ENCODE results near the gene S100A7A. TPM values are rescaled to one million over a fixed set of nuclear protein-coding genes. Genes with fewer than 3 reads are reported as not detected.

Gene S100A7A
- total and polyA plus RNA-seq, 10 of the 15 experiments (the other 5 are each of a cell fraction or from before 2014, with no cell fraction given): not detected

DNA sequence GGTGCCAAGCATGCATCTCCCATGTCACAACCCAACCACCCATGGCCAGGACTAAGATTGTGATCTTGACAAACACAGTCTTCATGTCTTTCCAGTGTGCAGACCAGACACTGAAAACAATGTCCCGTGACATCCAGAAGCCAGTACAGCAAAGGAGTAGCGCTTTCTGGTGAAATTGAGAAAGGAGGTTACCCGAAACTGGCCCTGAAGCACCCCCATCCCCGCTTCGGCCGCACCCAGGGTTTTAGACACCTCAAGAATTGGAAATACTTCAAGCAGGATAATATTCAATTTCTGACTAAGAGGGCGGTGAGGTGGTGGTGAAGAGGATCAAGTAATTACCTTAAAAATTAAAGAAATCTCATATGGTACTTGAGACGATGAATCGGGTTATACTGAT, 14.9 kb upstream of the S100A7A start (continued):
- no peak for TF ChIP-seq ZNF217 (IDR thresholded peaks at IDR 0.05)
- TF ChIP-seq RAD21 (IDR thresholded peaks at IDR 0.05; ENCODE audit: insufficient read depth, low read depth, low read length): no peak
- TF ChIP-seq, protein P1, sequence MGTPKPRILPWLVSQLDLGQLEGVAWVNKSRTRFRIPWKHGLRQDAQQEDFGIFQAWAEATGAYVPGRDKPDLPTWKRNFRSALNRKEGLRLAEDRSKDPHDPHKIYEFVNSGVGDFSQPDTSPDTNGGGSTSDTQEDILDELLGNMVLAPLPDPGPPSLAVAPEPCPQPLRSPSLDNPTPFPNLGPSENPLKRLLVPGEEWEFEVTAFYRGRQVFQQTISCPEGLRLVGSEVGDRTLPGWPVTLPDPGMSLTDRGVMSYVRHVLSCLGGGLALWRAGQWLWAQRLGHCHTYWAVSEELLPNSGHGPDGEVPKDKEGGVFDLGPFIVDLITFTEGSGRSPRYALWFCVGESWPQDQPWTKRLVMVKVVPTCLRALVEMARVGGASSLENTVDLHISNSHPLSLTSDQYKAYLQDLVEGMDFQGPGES (IDR thresholded peaks at IDR 0.05): no peak
- no peak for TF ChIP-seq CHD1 (IDR thresholded peaks at IDR 0.05; ENCODE audit: low read depth, low read length)
- no peak for TF ChIP-seq ZZZ3 (IDR thresholded peaks at IDR 0.05; ENCODE audit: control insufficient read depth, insufficient read length, low read depth)

DNA sequence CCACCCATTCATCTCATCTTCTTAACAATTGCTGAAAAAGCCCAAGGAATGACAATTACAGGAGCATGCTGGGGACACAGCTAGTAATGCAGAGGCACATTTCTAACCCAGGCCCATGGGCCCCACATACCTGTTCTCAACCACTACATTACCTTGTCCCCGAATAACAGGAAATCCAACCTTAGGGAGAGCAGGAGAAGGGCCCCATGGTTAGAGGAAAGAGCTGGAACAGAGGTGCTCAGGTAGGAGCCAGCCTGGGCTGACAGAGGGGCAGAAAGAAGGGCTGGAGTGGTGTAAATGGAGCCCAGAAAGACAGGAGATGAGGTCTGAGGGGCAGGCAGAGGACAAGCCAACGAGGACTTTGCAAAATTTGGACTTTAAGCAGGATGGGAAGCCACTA, 14.1 kb upstream of the S100A7A start:
- Histone ChIP-seq H3K36me3 (ENCODE audit: control insufficient read depth in 2 of 2, insufficient read depth in 2 of 2, low read length in 1 of 2) (no peaks in the 10 kb centered on the region), H3K79me2 (ENCODE audit: control insufficient read depth, insufficient read depth, low read length) (no peaks in the 10 kb centered on the region), H4K20me1 (ENCODE audit: control insufficient read depth, insufficient read depth) (no peaks in the 10 kb centered on the region), H3K27me3 (replicated peaks in 1 of 2; ENCODE audit: control insufficient read depth in 2 of 2, insufficient read depth in 2 of 2, low read length in 1 of 2) (peaks cover 0 to 4% of the 10 kb centered on the region in 2 experiments; a peak in 2 of 4 replicates), H3K9ac (ENCODE audit: control insufficient read depth, insufficient read depth, low read length) (no peak overlapping the region), H3K4me2 (ENCODE audit: control insufficient read depth, insufficient read depth) (no peak overlapping the region), H3K4me1 (ENCODE audit: control insufficient read depth, insufficient read depth, low read length) (no peaks in the 10 kb centered on the region), H3K9me3 (replicated peaks; ENCODE audit: control insufficient read depth, insufficient read depth, low read length) (no peaks in the 10 kb centered on the region), H3K27ac (ENCODE audit: control insufficient read depth, insufficient read depth) (no peak overlapping the region), H2AFZ (ENCODE audit: control insufficient read depth, low read depth, low read length) (no peak overlapping the region), H3K4me3 (no peak overlapping the region)
- ChIA-PET SMC1A (ENCODE audit: uncharacterized antibody, unreplicated experiment) (no interaction called here), RAD21 (ENCODE audit: unreplicated experiment) (no interaction called here), POLR2A (no interaction called here), CTCF (interaction anchor here (2.0 to 6.8 kb wide), 3 partner anchors 47 to 93 kb away, joined by 14 to 44 read pairs (median 20); no protein-coding TSS in a partner anchor)
- FAIRE-seq (no peak), DNase-seq (ENCODE audit: low read depth, low spot score) (no peak), ATAC-seq (no peak)
- no TSS peak for BruUV-seq (replicated peaks)
- TF ChIP-seq NFXL1 (IDR thresholded peaks at IDR 0.05; ENCODE audit: borderline replicate concordance) (no peak), HDAC2 (IDR thresholded peaks at IDR 0.05) (no peak), TBL1XR1 (IDR thresholded peaks at IDR 0.05; ENCODE audit: low read depth, low read length) (no peak), SREBF1 (IDR thresholded peaks at IDR 0.05; ENCODE audit: low read length) (no peak), CHD2 (IDR thresholded peaks at IDR 0.05; ENCODE audit: borderline replicate concordance, low read depth, low read length) (no peak), CREM (IDR thresholded peaks at IDR 0.05; ENCODE audit: low read depth) (no peak), ZSCAN29 (IDR thresholded peaks at IDR 0.05) (no peak), NR2C2 (IDR thresholded peaks at IDR 0.05; ENCODE audit: borderline replicate concordance, control insufficient read depth, insufficient read length, low read depth) (no peak), IKZF1 (conservative IDR thresholded peaks at IDR 0.05) (no peak), TAF1 (IDR thresholded peaks at IDR 0.05; ENCODE audit: borderline replicate concordance, low read depth, low read length) (no peak), RELA (IDR thresholded peaks at IDR 0.05; ENCODE audit: borderline replicate concordance, partially characterized antibody) (no peak), STAT1 (conservative IDR thresholded peaks at IDR 0.05) (no peak), SREBF2 (IDR thresholded peaks at IDR 0.05; ENCODE audit: low read length) (no peak)
- TF ChIP-seq, protein P2, sequence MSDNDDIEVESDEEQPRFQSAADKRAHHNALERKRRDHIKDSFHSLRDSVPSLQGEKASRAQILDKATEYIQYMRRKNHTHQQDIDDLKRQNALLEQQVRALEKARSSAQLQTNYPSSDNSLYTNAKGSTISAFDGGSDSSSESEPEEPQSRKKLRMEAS (IDR thresholded peaks at IDR 0.05; ENCODE audit: low read depth, low read length): no peak
- TF ChIP-seq, protein P3, sequence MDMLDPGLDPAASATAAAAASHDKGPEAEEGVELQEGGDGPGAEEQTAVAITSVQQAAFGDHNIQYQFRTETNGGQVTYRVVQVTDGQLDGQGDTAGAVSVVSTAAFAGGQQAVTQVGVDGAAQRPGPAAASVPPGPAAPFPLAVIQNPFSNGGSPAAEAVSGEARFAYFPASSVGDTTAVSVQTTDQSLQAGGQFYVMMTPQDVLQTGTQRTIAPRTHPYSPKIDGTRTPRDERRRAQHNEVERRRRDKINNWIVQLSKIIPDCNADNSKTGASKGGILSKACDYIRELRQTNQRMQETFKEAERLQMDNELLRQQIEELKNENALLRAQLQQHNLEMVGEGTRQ (IDR thresholded peaks at IDR 0.05; ENCODE audit: borderline replicate concordance, low read depth, low read length): no peak
- TF ChIP-seq, protein P4, sequence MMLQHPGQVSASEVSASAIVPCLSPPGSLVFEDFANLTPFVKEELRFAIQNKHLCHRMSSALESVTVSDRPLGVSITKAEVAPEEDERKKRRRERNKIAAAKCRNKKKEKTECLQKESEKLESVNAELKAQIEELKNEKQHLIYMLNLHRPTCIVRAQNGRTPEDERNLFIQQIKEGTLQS (IDR thresholded peaks at IDR 0.05; ENCODE audit: borderline replicate concordance, extremely low read depth, low read depth, low read length): no peak
- TF ChIP-seq, protein P5, sequence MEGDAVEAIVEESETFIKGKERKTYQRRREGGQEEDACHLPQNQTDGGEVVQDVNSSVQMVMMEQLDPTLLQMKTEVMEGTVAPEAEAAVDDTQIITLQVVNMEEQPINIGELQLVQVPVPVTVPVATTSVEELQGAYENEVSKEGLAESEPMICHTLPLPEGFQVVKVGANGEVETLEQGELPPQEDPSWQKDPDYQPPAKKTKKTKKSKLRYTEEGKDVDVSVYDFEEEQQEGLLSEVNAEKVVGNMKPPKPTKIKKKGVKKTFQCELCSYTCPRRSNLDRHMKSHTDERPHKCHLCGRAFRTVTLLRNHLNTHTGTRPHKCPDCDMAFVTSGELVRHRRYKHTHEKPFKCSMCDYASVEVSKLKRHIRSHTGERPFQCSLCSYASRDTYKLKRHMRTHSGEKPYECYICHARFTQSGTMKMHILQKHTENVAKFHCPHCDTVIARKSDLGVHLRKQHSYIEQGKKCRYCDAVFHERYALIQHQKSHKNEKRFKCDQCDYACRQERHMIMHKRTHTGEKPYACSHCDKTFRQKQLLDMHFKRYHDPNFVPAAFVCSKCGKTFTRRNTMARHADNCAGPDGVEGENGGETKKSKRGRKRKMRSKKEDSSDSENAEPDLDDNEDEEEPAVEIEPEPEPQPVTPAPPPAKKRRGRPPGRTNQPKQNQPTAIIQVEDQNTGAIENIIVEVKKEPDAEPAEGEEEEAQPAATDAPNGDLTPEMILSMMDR (IDR thresholded peaks at IDR 0.05 in 2 of 3, conservative IDR thresholded peaks at IDR 0.05 in 1 of 3; ENCODE audit: control insufficient read depth in 2 of 3, extremely low read depth in 1 of 3, insufficient read depth in 1 of 3, low read depth in 3 of 3, low read length in 3 of 3): no peak
- in situ Hi-C loops (cut with MboI): no loop called here
- WGBS (ENCODE audit: insufficient coverage, insufficient replicate concordance, low lambda C conversion rate, missing lambda C conversion rate): 0% methylated on average over 2 of the region's 2 CpGs
- intact Hi-C loops (cut with micrococcal nuclease; ENCODE audit: unreplicated experiment): loop anchor here (5.0 kb wide), 1 partner anchor 95 kb away; no protein-coding TSS in a partner anchor

All from GM12878 (cell line).